Measurements from ENCODE around the gene KLHL8.

The KLHL8 gene

GRCh38 chr4:87220094-87220822, at the start of gene KLHL8:
KLHL8 (minus strand) TSS chr4:87220618; CDS start chr4:87195539, 25,079 bp downstream.
- peak; percentile 96 for DNase-seq (ENCODE audit: low spot score)

GRCh38 chr4:87270144-87270543, 49.7 kb upstream of the KLHL8 start:
- peak; percentile 52 for DNase-seq (ENCODE audit: low spot score)

- no peak for DNase-seq (ENCODE audit: low spot score)
Measured at GRCh38 chr4:87268411-87268810, 48.0 kb upstream of the KLHL8 start.

DNA sequence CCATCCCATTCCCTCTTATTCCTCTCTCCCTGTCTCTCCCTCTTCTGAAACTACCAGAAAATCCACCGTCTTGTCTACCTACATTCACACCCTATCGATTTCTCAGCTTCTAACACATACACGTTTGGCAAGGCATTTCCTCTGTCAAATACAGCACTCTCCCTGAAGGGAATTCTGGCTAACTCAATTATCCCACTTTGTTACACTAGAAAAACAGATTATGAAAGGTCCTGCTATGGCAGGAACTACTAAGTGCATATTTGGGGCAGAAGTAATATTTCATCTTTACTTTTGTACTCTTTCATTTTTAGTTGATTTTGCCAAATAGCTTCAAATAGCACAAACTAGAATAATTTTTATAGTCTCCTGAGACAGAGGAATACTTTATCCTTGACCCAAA, 46.6 kb upstream of the KLHL8 start:
- DNase-seq (ENCODE audit: low spot score), result no peak

- DNase-seq (ENCODE audit: low spot score), result no peak
Measured at GRCh38 chr4:87262886-87263285, 42.5 kb upstream of the KLHL8 start.

DNA sequence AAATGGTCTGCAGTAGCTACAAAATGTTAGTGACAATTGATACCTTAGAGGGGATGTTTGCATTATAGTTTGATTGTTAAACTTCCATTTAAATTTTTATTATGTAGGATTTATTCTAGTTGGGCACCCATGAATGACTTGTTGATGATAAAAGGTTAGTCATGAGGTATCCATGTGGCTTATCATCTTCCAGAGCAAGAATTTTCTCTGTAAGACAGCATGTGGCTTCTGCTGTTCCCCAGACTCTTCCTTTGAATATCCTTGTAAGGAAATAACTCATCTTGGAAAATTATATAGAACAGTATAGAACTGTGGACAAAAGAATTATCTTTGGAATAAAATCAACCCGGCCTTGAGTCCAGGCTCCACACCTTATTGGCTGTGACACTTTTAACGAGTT, 40.1 kb upstream of the KLHL8 start:
- no peak for DNase-seq (ENCODE audit: low spot score)

GRCh38 chr4:87258677-87259076, 38.3 kb upstream of the KLHL8 start:
- no peak for DNase-seq (ENCODE audit: low spot score)

GRCh38 chr4:87257523-87257922, 37.1 kb upstream of the KLHL8 start:
- DNase-seq (ENCODE audit: low spot score), result no peak

GRCh38 chr4:87255755-87256154, 35.3 kb upstream of the KLHL8 start:
- DNase-seq (ENCODE audit: low spot score), result no peak

DNA sequence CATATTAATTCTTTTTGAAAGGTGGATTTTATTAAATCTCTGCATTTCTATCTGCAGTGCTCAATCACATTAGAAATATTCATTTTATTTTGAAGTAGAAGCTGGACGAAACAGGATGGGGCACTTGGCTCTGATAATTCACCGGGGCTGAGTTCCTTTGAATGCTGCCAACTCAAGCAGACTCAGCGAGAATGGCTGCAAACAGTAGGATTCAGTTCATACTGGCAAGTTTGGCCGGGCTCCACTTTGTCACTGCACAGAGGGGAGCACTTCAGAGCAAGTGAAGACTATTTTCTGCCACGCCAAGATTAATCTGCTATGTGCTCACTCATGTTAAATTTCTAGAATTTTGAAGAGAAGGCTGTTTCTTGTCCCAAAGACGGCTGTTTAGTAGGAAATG, 30.7 kb upstream of the KLHL8 start:
- DNase-seq (ENCODE audit: low spot score), result no peak

GRCh38 chr4:87250294-87250693, 29.9 kb upstream of the KLHL8 start:
- DNase-seq (ENCODE audit: low spot score), result no peak

GRCh38 chr4:87249332-87250019, 29.1 kb upstream of the KLHL8 start:
- no peak for DNase-seq (ENCODE audit: low spot score)

GRCh38 chr4:87243426-87244053, 23.1 kb upstream of the KLHL8 start:
- no peak for DNase-seq (ENCODE audit: low spot score)

GRCh38 chr4:87241336-87241735, 20.9 kb upstream of the KLHL8 start:
- no peak for DNase-seq (ENCODE audit: low spot score)

DNA sequence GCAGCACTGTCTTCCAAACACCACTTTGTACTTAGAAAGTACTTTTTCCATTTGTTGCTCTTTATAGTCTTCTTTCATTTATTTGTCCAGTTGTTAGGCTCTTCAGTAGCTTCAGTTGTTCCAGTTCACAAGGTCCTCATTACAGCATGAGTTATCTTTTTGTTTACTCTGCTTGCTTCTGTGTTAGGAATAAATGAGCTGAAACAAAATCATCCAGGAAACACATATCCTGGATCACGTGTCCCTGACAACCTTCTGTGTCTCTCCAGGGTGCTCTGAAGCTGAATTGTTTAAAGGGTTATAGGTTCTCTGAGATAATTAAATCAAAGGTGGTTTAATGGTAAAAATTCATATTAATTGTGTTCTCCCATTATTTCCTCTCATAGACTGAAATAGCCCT, 19.9 kb upstream of the KLHL8 start:
- DNase-seq (ENCODE audit: low spot score), result no peak

GRCh38 chr4:87239821-87240220, 19.4 kb upstream of the KLHL8 start:
- no peak for DNase-seq (ENCODE audit: low spot score)

DNA sequence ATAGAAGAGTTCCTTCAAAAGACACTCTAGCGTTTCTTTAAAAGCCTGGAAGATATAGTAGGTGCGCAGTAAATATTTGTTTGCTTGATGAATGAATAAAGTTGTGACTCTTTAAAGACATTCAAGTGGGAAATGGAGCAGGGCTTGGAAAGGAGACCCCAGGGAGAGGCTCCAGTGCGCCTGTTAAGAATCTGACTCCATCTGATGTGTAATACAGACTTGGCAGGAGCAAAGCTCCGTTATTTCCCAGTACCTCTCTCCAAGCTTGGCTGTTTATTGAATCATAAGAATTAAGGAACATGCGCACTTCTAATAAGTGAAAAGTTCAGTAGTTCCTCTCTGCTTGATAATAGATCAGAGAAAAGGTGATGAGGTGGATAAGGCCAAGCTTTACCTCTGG, 18.8 kb upstream of the KLHL8 start:
- DNase-seq (ENCODE audit: low spot score), result no peak

DNA sequence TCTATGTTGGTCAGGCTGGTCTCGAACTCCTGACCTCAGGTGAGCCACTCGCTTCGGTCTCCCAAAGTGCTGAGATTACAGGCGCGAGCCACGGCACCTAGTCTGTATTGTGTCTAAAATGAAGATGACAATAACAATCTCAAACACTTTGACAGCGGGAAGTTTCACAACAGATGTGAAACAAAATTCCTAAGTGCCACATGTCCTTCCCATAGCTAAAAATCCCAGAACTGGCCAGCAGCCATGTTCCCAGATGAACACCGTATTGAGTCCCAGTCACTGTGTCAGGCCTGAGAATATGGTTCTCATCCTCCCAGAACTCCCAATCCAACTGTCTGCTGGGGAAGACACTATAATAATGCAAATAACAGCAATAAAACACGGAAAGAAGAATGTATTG, 16.4 kb upstream of the KLHL8 start:
- DNase-seq (ENCODE audit: low spot score), result no peak

DNA sequence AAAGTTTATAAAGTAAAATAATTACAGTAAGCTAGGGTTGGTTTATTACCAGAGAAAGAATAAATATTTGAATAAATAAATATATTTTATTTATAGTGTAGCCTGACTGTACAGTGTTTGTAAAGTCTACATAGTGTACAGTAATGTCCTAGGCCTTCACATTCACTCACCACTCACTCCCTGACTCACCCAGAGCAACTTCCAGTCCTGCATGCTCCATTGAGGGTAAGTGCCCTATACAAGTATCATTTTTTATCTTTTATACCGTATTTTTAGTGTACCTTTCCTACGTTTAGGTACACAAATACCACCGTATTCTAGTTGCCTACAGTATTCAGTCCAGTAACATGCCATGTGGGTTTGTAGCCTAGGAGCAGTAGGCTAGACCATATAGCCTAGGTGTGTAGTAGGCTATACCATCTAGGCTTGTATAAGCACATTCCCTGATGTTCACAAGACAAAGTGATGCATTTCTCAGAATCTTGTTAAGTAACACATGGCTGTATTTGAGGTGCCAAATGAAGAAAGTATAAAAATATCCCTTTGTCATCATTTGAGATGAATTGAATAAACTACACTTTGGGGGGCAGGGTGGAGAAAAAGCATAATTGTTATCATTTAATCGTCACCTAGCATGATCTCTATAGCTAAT, 14.7 kb upstream of the KLHL8 start:
- DNase-seq (ENCODE audit: low spot score), result no peak

- DNase-seq (ENCODE audit: low spot score), result no peak
Measured at GRCh38 chr4:87232216-87232615, 11.8 kb upstream of the KLHL8 start.

DNA sequence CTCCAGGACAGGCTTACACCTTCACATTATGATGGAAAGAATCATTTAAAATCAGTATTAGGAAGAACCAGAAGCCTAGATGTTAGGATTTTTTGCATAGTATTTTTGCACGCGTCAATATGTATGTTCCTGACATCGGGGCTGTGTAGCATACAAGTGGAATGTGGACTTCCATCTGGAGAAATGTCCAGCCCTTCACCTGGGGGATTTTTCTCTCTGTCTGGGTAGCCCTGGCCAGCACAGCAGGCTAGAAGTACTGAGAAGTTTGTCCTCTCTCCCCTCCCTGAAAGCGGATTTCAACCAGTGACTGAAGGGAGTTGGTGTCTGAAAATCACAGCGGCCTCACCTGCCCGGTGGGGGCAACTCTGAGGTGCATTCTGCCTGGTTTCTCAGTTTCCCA, 10.4 kb upstream of the KLHL8 start:
- DNase-seq (ENCODE audit: low spot score), result no peak

GRCh38 chr4:87229979-87230378, 9.6 kb upstream of the KLHL8 start:
- no peak for DNase-seq (ENCODE audit: low spot score)
